Heart right ventricle (tissue), 16 donors: ENCODE data around the gene ITGA7. TPM values are rescaled to one million over a fixed set of nuclear protein-coding genes. Genes with fewer than 3 reads are reported as not detected.

Experiments
- ATAC-seq, 8 donors: fragments of 200-7000 bp; cut with Tn5 transposase; one replicate each; pipeline ENCODE4 v1.9.1; 2020; ENCODE audit warnings: mild to moderate bottlenecking in 8 of 8, moderate library complexity in 8 of 8, moderate number of reproducible peaks in 1 of 8
- DNase-seq, 2 donors: peaks; one replicate each; pipeline ENCODE4 v3.0.0-alpha.2; 2020
- H3K27ac ChIP-seq, 10 donors: fragments of 200-600 bp; sonication (generic) in 2 of 10; one replicate each; pipeline versions ENCODE4 v1.5.0 to v1.8.0; 2020 to 2022; ENCODE audit warnings: mild to moderate bottlenecking in 3 of 10
- H3K27me3 ChIP-seq, 7 donors: fragments of 200-600 bp; one replicate each; pipeline ENCODE4 v1.8.0; 2021 to 2022; ENCODE audit warnings: mild to moderate bottlenecking in 2 of 7
- H3K36me3 ChIP-seq, 9 donors: fragments of 200-600 bp; sonication (generic) in 1 of 9; one replicate each; pipeline versions ENCODE4 v1.5.0 to v1.8.0; 2020 to 2022; ENCODE audit warnings: mild to moderate bottlenecking in 2 of 9
- H3K4me1 ChIP-seq, 9 donors: fragments of 200-600 bp; sonication (generic) in 1 of 9; one replicate each; pipeline versions ENCODE4 v1.5.0 to v1.8.0; 2020 to 2022; ENCODE audit warnings: mild to moderate bottlenecking in 4 of 9
- H3K4me3 ChIP-seq, 10 donors: fragments of 200-600 bp; sonication (generic) in 2 of 10; one replicate each; pipeline versions ENCODE4 v1.5.0 to v1.8.0; 2020 to 2022; ENCODE audit warnings: mild to moderate bottlenecking in 7 of 10, moderate library complexity in 2 of 10
- H3K9me3 ChIP-seq, 11 donors: fragments of 200-600 bp in 10 of 11; sonication (generic) in 2 of 11; one replicate each; pipeline versions ENCODE4 v1.5.0 to v1.8.0; 2013 to 2022; ENCODE audit warnings: mild to moderate bottlenecking in 2 of 11, control low read depth in 1 of 11, moderate library complexity in 1 of 11
- CTCF ChIP-seq, 9 donors: fragments of 200-600 bp; sonication (generic) in 2 of 9; IDR thresholded peaks; one replicate each; pipeline versions ENCODE4 v1.5.0 to v1.8.0; 2021 to 2022; ENCODE audit warnings: antibody characterized with exemption in 9 of 9, mild to moderate bottlenecking in 5 of 9, moderate library complexity in 1 of 9
- WGBS, 2 donors: extraction: QIAGEN DNeasy Blood & Tissue Kit; methylation state at CpG; one replicate each; pipeline ENCODE4 v1.1.7; 2013; ENCODE audit warnings: inconsistent platforms in 1 of 2; 5-methylcytosine and 5-hydroxymethylcytosine counted together
- intact Hi-C, 10 donors: fragments of 100-400 bp; cut with DNase I; formaldehyde crosslinking; loops; one replicate each; pipeline versions ENCODE4 v1.11.1 to v1.14.2; 2022
- polyA plus RNA-seq, 2 donors: library from polyadenylated mRNA; stranded (reverse); fragments of 200-250 nt; gene quantifications; one replicate each; pipeline ENCODE4 v1.2.3, GENCODE V29; 2013
- total RNA-seq, 10 donors: library from RNA; stranded (reverse); fragmentation: NEBNext Ultra II Directional in 3 of 10; extraction: Animal tissue kit (Norgen Biotek cat#: 25700) in 3 of 10; gene quantifications; one replicate each; pipeline versions ENCODE4 v1.2.1 to v1.2.4, GENCODE V29; 2021 to 2023
- donor health status: Arrhythmogenic right ventricular cardiomyopathy.
- donor health status: ischemic (EF 13 %, LVEDD 7.1; RV severe dilation, severe dysfunction).
- donor health status: healthy with polysubstance abuse.
- donor health status: DM: no; HTN: yes; CAD: no.
- donor health status: DM: no; HTN: no; CAD: no.
- donor health status: ischemic (EF 25% LVEDD 6.9; RV normal size, moderate dysfunction).
- donor health status: ischemic (EF 25% LVEDD 5.7; RV mildly dilated, moderate dysfunction).
- donor health status: healthy.
- donor health status: DM: yes; HTN: yes; CAD: no.
- donor health status: Ischemic cardiomyopathy.
- donor health status: ischemic (EF 35%, LVEDD 5.7; RV mildly dilated, moderate dysfunction).
- donor health status: nonischemic (EF 11% LVEDD 7.7; RV severe dilation, severe dysfunction).
- donor health status: DM: yes; HTN: yes; CAD: no.
- donor health status: PGD.
- donor health status: ischemic (EF 29% LVEDD 5.4; RV normal size, mild dysfunction).
- donor health status: nonischemic (EF 23%, LVEDD 6.1; RV moderate dilation, normal function).

Gene ITGA7
- total and polyA plus RNA-seq, 12 donors, result 247 to 750 (median 502) TPM

DNA sequence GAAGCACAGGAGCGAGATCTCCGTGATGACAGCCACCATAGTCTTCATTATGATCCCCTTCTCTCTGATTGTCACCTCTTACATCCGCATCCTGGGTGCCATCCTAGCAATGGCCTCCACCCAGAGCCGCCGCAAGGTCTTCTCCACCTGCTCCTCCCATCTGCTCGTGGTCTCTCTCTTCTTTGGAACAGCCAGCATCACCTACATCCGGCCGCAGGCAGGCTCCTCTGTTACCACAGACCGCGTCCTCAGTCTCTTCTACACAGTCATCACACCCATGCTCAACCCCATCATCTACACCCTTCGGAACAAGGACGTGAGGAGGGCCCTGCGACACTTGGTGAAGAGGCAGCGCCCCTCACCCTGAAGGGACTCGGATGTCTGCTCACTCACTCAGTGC, 70.2 kb downstream of the ITGA7 start:
- ATAC-seq (no peak), DNase-seq (no peak)
- intact Hi-C loops, result no loop called here
- Histone ChIP-seq H3K4me3 (no peak overlapping the region), H3K27me3 (peaks cover 0 to 3% (median 0%) of the 10 kb centered on the region in 7 donors), H3K9me3 (no peaks in the 10 kb centered on the region), H3K4me1 (peaks cover 0 to 26% (median 6%) of the 10 kb centered on the region in 9 donors), H3K36me3 (no peaks in the 10 kb centered on the region), H3K27ac (no peak overlapping the region)
- no peak for TF ChIP-seq CTCF (IDR thresholded peaks at IDR 0.05)
- 86 to 88% methylated on average over 15 of the region's 15 CpGs for WGBS, 2 donors

DNA sequence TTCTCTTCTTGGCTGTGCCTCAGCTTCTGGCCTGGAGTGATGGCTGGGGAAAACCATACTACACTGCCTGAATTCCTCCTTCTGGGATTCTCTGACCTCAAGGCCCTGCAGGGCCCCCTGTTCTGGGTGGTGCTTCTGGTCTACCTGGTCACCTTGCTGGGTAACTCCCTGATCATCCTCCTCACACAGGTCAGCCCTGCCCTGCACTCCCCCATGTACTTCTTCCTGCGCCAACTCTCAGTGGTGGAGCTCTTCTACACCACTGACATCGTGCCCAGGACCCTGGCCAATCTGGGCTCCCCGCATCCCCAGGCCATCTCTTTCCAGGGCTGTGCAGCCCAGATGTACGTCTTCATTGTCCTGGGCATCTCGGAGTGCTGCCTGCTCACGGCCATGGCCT, 70.9 kb downstream of the ITGA7 start, which contains the start of gene OR10P1:
OR10P1 (plus strand) TSS at position 40 of the 400 bp plus-strand sequence; CDS start at position 40, 0 bp downstream.
- Histone ChIP-seq H3K27me3 (peaks cover 0 to 3% (median 0%) of the 10 kb centered on the region in 7 donors), H3K4me3 (no peak within 1 kb of the TSS), H3K36me3 (no peaks in the 10 kb centered on the region), H3K4me1 (peaks cover 0 to 21% (median 6%) of the 10 kb centered on the region in 9 donors), H3K27ac (peak within 1 kb of the TSS in 5 of 10 donors; percentile 3 to 75 (median 12)), H3K9me3 (no peaks in the 10 kb centered on the region)
- intact Hi-C loops, result no loop called here
- WGBS, 2 donors, result 83 to 88% methylated on average over 6 of the region's 6 CpGs
- ATAC-seq (peak in 2 of 8 donors; percentile 7 to 29), DNase-seq (no peak)
- no peak for TF ChIP-seq CTCF (IDR thresholded peaks at IDR 0.05)

- 66 to 81% methylated on average over 6 of the region's 6 CpGs for WGBS, 2 donors
- H3K36me3 ChIP-seq, result no peaks in the 10 kb centered on the region
- H3K4me1 ChIP-seq, result peaks cover 0 to 26% (median 6%) of the 10 kb centered on the region in 9 donors
- TF ChIP-seq CTCF (IDR thresholded peaks at IDR 0.05), result no peak
- intact Hi-C loops, result no loop called here
- no peaks in the 10 kb centered on the region for H3K9me3 ChIP-seq
- peaks cover 0 to 3% (median 0%) of the 10 kb centered on the region in 7 donors for H3K27me3 ChIP-seq
- peak in 6 of 8 donors; percentile 35 to 94 (median 56) for ATAC-seq
- DNase-seq, result no peak
- H3K27ac ChIP-seq, result peak overlapping the region in 5 of 10 donors; percentile 3 to 75 (median 12)
- no peak overlapping the region for H3K4me3 ChIP-seq
Observed at GRCh38 chr12:55636116-55636655, 71.5 kb downstream of the ITGA7 start.

Other genes starting within 250 kb of the ITGA7 start
- gene OR6C70, start 237.8 kb downstream of the ITGA7 start, total RNA-seq, result under 1 TPM in 1 of 10 donors, not detected in 9; 0.28 TPM
- gene OR6C70, start 237.8 kb downstream of the ITGA7 start, polyA plus RNA-seq, result not detected
- gene OR6C68, start 215.5 kb downstream of the ITGA7 start, total RNA-seq, result not detected
- not detected for gene OR6C68, start 215.5 kb downstream of the ITGA7 start, polyA plus RNA-seq
- not detected for gene OR6C4, start 158.3 kb downstream of the ITGA7 start, total RNA-seq
- gene OR6C4, start 158.3 kb downstream of the ITGA7 start, polyA plus RNA-seq, result not detected
- gene OR2AP1, start 135.4 kb downstream of the ITGA7 start, total RNA-seq, result not detected
- not detected for gene OR2AP1, start 135.4 kb downstream of the ITGA7 start, polyA plus RNA-seq
- not detected for gene OR10P1, start 71.0 kb downstream of the ITGA7 start, total RNA-seq
- not detected for gene OR10P1, start 71.0 kb downstream of the ITGA7 start, polyA plus RNA-seq
- gene BLOC1S1, start 8.1 kb upstream of the ITGA7 start, total RNA-seq, result 100 to 1,000 TPM in 5 of 10 donors, 10 to 100 TPM in 5; 68.3 to 136 (median 101) TPM
- gene BLOC1S1, start 8.1 kb upstream of the ITGA7 start, polyA plus RNA-seq, result 100 to 1,000 TPM; 305 to 515 TPM
- 10 to 100 TPM in 6 of 10 donors, 1 to 10 TPM in 4; 4.9 to 25.9 (median 13.6) TPM for gene RDH5, start 12.5 kb upstream of the ITGA7 start, total RNA-seq
- gene RDH5, start 12.5 kb upstream of the ITGA7 start, polyA plus RNA-seq, result 10 to 100 TPM; 40.1 to 54.5 TPM
- 1,000 to 10,000 TPM in 2 of 10 donors, 100 to 1,000 TPM in 8; 565 to 1,547 (median 768) TPM for gene CD63, start 21.1 kb upstream of the ITGA7 start, total RNA-seq
- gene CD63, start 21.1 kb upstream of the ITGA7 start, polyA plus RNA-seq, result 1,000 to 10,000 TPM; 1,333 to 2,861 TPM
- gene GDF11, start 35.2 kb upstream of the ITGA7 start, total RNA-seq, result 10 to 100 TPM in 8 of 10 donors, 1 to 10 TPM in 2; 6.2 to 17.6 (median 12.4) TPM
- 1 to 10 TPM; 3.2 to 8.3 TPM for gene GDF11, start 35.2 kb upstream of the ITGA7 start, polyA plus RNA-seq
- gene SARNP, start 109.8 kb upstream of the ITGA7 start, total RNA-seq, result 10 to 100 TPM; 47.5 to 58.0 (median 53.2) TPM
- 100 to 1,000 TPM in 1 of 2 donors, 10 to 100 TPM in 1; 90.3 to 136 TPM for gene SARNP, start 109.8 kb upstream of the ITGA7 start, polyA plus RNA-seq
- 10 to 100 TPM; 10.3 to 36.9 (median 17.4) TPM for gene ORMDL2, start 110.1 kb upstream of the ITGA7 start, total RNA-seq
- 10 to 100 TPM; 33.7 to 82.9 TPM for gene ORMDL2, start 110.1 kb upstream of the ITGA7 start, polyA plus RNA-seq
- 10 to 100 TPM; 12.5 to 20.8 (median 17.0) TPM for gene DNAJC14, start 121.7 kb upstream of the ITGA7 start, total RNA-seq
- gene DNAJC14, start 121.7 kb upstream of the ITGA7 start, polyA plus RNA-seq, result 10 to 100 TPM in 1 of 2 donors, 1 to 10 TPM in 1; 7.9 to 15.7 TPM
- 10 to 100 TPM in 2 of 10 donors, 1 to 10 TPM in 4, under 1 TPM in 4; 0.72 to 11.5 (median 1.8) TPM for gene MMP19, start 135.0 kb upstream of the ITGA7 start, total RNA-seq
- gene MMP19, start 135.0 kb upstream of the ITGA7 start, polyA plus RNA-seq, result 1 to 10 TPM; 4.3 to 6.0 TPM
- 10 to 100 TPM; 10.9 to 19.6 (median 16.7) TPM for gene PYM1, start 220.0 kb upstream of the ITGA7 start, total RNA-seq
- gene PYM1, start 220.0 kb upstream of the ITGA7 start, polyA plus RNA-seq, result 10 to 100 TPM; 20.4 to 48.6 TPM
- gene DGKA, start 223.3 kb upstream of the ITGA7 start, total RNA-seq, result 10 to 100 TPM in 3 of 10 donors, 1 to 10 TPM in 7; 4.6 to 15.5 (median 7.0) TPM
- 10 to 100 TPM in 1 of 2 donors, 1 to 10 TPM in 1; 6.4 to 17.3 TPM for gene DGKA, start 223.3 kb upstream of the ITGA7 start, polyA plus RNA-seq